GM18868 (cell line): ENCODE results near the gene ENTREP1.

ENCODE experiments used
- ATAC-seq: cut with Tn5 transposase; IDR thresholded peaks from one replicate; pipeline ENCODE4 v1.9.1; 2021; ENCODE audit warnings: mild to moderate bottlenecking, moderate library complexity; ENCODE audit not compliant: unreplicated experiment

ENTREP1 gene

GRCh38 chr9:69317894-69318293 lies 7.1 kb upstream of the ENTREP1 start:
- peak; percentile 95 for ATAC-seq

DNA sequence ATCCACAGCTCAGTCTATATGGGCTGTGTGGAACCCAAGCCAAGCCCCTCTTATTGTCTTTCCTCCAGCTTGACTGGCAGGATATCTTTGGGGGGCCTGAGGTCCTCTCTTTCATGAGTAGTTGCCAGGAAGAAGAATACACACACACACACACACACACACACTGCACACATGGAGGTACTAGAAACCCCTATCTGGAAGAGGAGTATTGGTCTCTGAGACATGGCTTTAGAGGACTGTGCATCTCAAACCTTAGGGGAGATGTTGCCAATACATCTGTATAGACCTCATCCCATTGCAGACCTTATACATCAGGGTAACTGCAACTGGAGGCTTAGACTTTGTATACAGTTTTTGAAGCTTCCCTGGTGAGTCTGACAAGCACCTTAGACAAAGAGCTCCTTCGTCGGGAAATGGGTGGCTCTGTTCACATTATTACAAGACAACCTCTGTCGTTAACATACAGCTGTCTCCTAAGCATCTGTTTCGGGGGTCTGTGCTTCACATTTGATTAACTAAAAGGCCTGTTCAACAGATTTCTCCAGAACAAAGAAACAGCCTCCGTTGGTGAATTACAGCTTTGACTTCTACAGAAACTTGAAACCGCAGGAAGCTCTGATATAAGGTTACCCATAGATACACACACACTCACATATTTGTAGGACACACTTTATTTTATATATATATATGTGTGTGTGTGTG lies 5.5 kb upstream of the ENTREP1 start:
- ATAC-seq: no peak

DNA sequence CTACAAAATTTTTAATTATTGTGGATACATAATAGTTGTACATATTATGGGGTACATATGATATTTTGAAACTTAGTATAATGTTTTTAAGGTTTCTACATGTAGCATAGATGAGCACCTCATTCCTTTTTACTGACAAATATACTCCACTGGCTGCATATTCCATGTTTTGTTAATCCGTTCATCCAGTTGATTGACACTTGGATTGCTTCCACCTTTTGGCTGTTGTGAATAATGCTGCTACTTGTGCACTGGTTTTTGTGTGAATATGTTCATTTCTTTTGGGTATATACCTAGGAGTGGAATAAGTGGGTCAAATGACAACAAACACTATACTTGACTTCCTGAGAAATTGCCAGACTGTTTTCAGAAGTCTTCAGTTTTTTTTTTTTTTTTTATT lies 2.8 kb upstream of the ENTREP1 start:
- no peak for ATAC-seq

DNA sequence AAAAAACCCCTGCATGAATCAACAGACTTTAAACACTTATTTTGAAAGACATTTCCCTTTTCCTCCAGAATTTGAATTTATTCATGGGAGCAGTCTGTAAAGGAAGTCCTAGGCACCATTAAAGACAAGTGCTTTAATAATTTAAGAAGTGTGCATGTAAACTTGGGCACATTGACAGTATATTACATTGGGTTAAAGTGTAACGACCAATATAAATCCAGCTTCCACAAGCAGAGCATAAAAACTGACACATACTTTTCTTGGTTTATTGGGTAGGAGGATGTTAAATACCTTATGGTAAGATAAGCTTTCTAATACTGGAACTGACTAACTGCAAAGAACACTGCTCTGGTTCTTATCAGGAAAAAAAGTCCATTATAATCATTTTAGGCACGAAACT lies 1.2 kb upstream of the ENTREP1 start:
- no peak for ATAC-seq

DNA sequence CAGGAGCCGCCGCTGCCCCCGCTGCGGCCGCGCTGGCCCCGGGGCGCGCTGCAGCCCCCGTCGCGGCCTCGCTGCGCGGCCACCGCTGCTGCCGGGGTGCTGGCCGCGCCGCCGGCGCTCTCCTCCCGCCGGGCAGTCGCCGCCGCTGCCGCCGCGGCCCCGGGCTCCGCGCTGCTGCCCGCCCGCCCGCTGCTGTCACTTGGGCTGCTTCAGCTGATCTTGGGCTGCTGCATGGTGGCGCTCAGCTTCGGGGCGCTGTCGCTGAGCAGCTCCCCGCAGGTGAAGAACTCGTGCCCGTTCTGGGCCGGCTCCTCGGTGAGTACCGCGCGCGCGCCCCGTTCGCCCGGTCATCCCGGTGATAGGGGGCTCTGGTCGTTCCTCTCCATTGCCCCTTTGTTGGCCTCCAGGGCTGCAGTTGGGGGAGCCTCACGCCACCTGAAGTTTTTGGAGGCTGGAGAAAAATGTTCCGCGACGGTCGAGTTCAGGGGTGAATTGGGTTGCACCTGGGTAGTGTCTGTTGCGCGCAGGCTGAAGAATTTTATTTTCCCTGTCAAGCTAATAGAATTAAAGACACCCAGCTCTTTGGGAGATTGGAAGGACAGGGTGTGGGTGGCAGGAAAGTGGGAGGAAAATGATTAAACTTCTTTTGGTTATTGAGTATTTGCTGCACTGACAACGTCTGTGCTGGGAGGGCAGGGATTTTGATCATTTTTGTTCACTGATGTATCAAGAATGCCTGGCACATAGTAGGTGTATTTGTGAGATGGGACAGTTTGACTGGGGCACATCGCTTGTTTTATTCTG lies 596 bp downstream of the ENTREP1 start:
- ATAC-seq: no peak

DNA sequence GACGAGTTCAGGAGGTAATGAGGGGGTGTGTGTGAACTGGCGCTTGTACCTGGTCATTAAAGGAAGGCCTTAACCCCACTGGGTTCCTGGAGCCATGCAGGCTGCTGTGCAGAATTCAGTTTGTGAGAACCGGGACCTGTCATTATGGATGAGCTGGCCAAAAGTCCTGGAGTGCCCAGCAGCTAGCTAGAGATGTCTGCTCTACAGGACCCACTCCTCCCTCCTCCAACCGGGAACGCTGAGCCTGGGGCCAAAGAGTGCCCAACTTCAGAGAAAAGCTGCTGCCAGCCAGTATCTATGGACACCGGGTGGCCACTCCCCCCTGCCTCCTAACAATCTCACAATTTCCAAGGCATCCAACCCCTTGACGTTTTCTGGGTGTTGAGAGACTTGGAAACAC lies 1.2 kb downstream of the ENTREP1 start:
- no peak for ATAC-seq

- no peak for ATAC-seq
Observed at GRCh38 chr9:69330580-69330979, 5.6 kb downstream of the ENTREP1 start.

- ATAC-seq: no peak
Observed at GRCh38 chr9:69331444-69331843, 6.4 kb downstream of the ENTREP1 start.

- ATAC-seq: no peak
Observed at GRCh38 chr9:69332067-69332685, 7.2 kb downstream of the ENTREP1 start.

GRCh38 chr9:69333716-69334115 lies 8.7 kb downstream of the ENTREP1 start:
- no peak for ATAC-seq

DNA sequence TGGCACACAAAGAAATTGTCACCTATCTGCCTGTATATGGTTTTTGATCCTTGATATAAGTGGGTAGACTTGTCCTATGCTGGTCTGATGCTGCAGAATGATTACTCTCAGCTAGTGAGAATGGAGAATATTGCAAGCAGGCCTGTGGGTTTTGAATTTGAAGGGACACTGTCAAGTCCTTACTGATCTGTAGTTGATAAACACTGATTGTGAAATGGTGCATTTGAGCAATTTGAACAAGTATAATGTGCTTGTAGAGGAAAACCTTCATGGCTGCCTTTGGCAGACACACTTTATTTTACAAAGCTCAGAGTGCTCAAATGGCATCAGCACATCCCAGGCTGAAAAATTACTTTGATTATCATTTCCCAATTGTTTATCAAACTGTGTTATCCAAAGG lies 9.3 kb downstream of the ENTREP1 start:
- no peak for ATAC-seq

DNA sequence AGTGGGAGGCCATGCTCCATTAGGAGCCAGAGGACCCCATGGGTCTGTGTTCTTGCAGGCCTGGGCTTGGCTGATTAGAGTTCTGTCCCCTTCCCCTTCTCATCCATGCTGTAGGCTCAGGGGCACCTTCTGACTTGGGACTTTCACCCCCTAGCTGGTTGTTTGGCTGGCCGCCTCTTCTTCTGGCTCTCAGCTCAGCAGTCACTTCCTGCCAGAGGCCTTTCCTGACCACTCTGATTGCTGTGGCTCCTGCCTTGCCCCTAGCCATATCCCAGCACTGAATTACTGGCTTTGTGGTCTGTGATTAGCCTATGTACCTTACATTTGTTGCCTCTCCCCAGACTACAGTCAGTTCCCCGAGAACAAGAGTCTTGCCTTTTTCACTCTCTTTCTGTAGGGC lies 14.6 kb downstream of the ENTREP1 start:
- ATAC-seq: no peak

GRCh38 chr9:69340631-69341030 lies 15.6 kb downstream of the ENTREP1 start:
- ATAC-seq: no peak

DNA sequence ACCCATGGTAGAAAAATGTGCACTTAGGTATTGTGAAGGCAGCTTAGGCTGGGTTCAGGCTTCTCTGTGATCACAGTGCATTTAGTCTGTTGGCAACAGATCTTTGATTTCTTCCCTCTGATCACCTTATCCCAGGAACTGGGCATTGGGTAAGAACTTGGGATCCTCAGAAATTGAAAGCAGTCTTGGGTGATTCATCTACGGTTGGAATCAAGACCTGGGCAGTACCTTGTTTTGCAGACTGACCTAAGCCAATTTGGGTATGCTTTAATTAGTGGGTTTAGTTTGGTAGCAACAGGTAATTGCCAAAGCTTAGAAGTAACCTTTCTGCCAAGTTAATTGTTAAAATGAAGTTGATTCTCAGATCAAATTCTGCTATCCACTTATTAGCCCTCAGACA lies 17.8 kb downstream of the ENTREP1 start:
- no peak for ATAC-seq

GRCh38 chr9:69344459-69344858 lies 19.4 kb downstream of the ENTREP1 start:
- ATAC-seq: no peak

- ATAC-seq: no peak
Observed at GRCh38 chr9:69346596-69347390, 21.8 kb downstream of the ENTREP1 start.

DNA sequence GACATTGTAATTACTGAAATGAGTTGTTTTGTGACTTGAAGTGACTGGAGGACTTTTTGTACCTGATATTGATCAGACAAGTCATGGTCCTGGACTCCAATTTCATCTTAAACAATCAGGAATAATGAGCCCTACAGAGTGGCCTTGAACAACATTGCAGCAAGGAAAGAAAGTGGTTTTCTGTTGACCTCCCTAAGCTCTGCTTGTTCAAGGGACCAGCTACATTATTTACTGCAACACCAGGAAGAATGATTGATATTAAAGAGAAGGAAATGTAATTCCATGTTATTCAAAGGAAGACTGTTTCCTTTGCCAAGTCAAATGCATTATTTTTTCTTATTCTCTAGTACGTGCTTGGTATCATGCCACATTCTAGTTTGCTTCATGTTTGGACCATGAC lies 22.6 kb downstream of the ENTREP1 start:
- no peak for ATAC-seq

GRCh38 chr9:69351227-69351626 lies 26.2 kb downstream of the ENTREP1 start:
- no peak for ATAC-seq

DNA sequence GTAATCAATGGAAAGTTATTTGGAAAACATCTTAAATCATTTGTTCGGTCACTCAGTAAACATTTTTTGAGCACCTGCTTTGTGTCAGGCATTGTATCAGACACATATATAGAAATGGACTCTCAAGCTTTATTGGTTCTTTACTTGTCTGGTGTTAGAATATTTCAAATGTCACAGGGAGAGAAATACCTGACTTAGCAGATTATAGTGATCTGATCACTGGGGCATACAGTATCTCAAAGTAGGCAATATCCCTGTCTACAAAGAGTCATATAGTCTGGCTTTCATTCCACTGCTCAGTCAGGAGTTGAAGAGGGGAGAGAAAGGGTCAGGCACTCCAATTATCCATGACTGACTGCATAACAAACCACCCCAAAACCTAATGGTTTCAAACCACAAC lies 30.2 kb downstream of the ENTREP1 start:
- no peak for ATAC-seq

GRCh38 chr9:69357030-69357775 lies 32.2 kb downstream of the ENTREP1 start:
- no peak for ATAC-seq

DNA sequence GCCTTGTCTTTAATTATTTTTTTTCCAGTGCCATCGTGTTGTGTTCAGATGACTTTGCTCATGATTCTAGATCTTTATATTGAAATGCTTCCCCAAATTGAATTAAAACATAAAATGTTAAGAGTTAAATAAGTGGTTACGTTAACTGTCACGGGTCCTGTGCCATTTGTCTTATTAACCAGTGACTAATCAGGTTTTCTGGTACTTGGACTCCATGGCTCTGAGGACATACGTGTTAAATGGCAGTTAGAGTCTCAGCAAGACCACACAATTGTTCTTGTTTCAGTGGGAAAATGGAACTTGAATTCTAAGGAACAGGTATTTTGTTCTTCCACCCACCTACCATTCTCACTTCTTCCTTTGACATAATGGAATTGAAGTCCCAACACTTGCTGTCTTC lies 32.8 kb downstream of the ENTREP1 start:
- no peak for ATAC-seq
